ENCODE data around the gene GDF10. TPM values are rescaled to one million over a fixed set of nuclear protein-coding genes. Genes with fewer than 3 reads are reported as not detected.

Gene GDF10
- total RNA-seq, 1 experiment from 2014 or later: not detected

DNA sequence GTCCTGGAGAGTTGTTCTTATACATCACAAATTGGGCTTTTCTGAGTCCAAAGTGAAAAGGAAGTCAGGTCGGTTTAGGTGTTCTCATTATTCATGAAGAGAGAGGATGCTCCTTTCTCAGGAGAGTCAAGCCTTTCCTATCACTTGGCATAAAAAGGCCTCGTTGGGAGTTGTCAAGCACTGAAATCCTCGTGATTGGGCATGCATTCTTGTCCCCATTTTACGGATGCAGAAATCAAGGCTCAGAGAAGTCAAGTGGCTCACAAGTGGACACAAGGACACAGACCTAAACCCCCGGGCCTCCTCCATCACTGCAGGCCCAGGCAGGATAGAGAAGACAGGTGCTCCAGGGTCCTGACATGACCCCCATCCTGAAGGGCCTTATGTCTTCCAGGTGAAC lies 56.7 kb downstream of the GDF10 start:
- Histone ChIP-seq H3K27me3 (replicated peaks) (no peaks in the 10 kb centered on the region), H3K4me3 (no peak overlapping the region), H3K4me1 (replicated peaks) (no peaks in the 10 kb centered on the region), H3K9me3 (replicated peaks) (no peaks in the 10 kb centered on the region), H3K27ac (no peak overlapping the region), H3K36me3 (no peaks in the 10 kb centered on the region)
- no peak for DNase-seq (ENCODE audit: low read depth in 1 of 2, low spot score in 2 of 2)

- no peak overlapping the region for H3K27ac ChIP-seq
- H3K27me3 ChIP-seq (replicated peaks): no peaks in the 10 kb centered on the region
- DNase-seq (ENCODE audit: low read depth in 1 of 2, low spot score in 2 of 2): no peak
- no peaks in the 10 kb centered on the region for H3K36me3 ChIP-seq
- no peak overlapping the region for H3K4me3 ChIP-seq
- no peaks in the 10 kb centered on the region for H3K4me1 ChIP-seq (replicated peaks)
- no peaks in the 10 kb centered on the region for H3K9me3 ChIP-seq (replicated peaks)
Observed at GRCh38 chr10:47357131-47357582, 57.2 kb downstream of the GDF10 start.

DNA sequence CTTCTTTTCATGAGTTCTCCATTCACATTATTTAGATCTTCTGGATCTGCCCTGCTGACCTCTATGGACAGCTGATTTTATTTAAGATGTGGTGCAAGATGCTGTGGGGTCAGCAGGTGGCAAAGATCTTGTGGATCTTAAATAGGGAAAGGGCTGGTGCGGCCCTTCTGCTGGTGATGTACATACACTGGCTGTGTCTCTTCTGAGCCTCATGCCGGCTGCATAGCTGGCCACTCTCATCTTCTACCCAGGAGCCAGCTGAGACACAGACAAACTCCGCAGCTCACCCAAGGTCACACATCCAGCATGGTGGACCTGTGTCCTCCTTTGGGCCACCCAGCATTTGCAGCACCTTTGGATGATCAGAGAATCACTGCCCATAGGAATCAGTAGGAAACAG lies 57.9 kb downstream of the GDF10 start:
- Histone ChIP-seq H3K27me3 (replicated peaks) (no peaks in the 10 kb centered on the region), H3K36me3 (no peaks in the 10 kb centered on the region), H3K4me1 (replicated peaks) (no peaks in the 10 kb centered on the region), H3K9me3 (replicated peaks) (no peaks in the 10 kb centered on the region), H3K27ac (no peak overlapping the region), H3K4me3 (no peak overlapping the region)
- no peak for DNase-seq (ENCODE audit: low read depth in 1 of 2, low spot score in 2 of 2)

- H3K36me3 ChIP-seq: no peaks in the 10 kb centered on the region
- no peak overlapping the region for H3K27ac ChIP-seq
- H3K4me3 ChIP-seq: no peak overlapping the region
- no peak for DNase-seq (ENCODE audit: low read depth in 1 of 2, low spot score in 2 of 2)
- H3K27me3 ChIP-seq (replicated peaks): no peaks in the 10 kb centered on the region
- no peaks in the 10 kb centered on the region for H3K9me3 ChIP-seq (replicated peaks)
- no peaks in the 10 kb centered on the region for H3K4me1 ChIP-seq (replicated peaks)
Observed at GRCh38 chr10:47358457-47358856, 58.5 kb downstream of the GDF10 start.

GRCh38 chr10:47359101-47359500 lies 59.1 kb downstream of the GDF10 start:
- Histone ChIP-seq H3K27ac (no peak overlapping the region), H3K4me1 (replicated peaks) (no peaks in the 10 kb centered on the region), H3K27me3 (replicated peaks) (no peaks in the 10 kb centered on the region), H3K9me3 (replicated peaks) (no peaks in the 10 kb centered on the region), H3K36me3 (no peaks in the 10 kb centered on the region), H3K4me3 (no peak overlapping the region)
- no peak for DNase-seq (ENCODE audit: low read depth in 1 of 2, low spot score in 2 of 2)

DNA sequence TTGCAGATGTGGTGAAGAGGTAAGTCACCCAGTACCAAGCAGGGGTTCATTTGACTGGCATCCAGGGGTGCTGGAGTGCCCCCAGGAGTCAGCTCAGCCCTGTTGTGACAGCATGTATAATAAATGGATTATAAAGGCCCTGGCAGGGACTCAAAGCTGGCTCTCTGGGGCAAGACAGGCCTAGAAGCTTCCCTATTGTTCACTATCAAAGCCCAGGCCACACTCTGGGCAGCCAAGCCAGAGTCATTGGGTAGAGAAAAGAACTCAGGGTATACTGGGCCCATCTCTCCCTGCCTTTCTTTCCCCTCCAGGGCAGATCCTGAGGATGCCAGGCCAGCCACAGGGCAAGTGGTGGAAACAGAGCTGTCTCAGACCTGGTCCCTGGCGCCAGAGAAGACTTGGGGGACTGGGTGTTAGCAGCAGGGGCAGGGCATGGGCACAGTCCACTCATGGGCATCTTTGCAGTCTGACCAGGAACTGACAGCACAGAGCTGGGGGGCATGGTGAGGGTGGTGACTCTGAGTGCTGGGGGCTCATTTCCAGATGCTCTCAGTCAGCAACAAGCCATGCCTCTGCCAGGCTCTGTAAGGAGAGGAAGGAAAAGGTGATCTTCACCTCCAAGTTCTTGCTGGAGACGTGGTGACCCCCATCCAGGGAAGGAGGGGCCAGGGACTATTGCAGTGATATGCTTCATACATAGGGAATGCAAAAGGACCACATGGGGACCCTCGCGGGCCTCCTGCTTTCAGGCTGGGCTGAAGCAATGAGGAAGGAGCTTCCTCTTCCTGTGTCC lies 59.8 kb downstream of the GDF10 start:
- Histone ChIP-seq H3K27ac (no peak overlapping the region), H3K4me1 (replicated peaks) (no peaks in the 10 kb centered on the region), H3K4me3 (no peak overlapping the region), H3K36me3 (no peaks in the 10 kb centered on the region), H3K9me3 (replicated peaks) (no peaks in the 10 kb centered on the region), H3K27me3 (replicated peaks) (no peaks in the 10 kb centered on the region)
- DNase-seq (ENCODE audit: low read depth in 1 of 2, low spot score in 2 of 2): no peak

DNA sequence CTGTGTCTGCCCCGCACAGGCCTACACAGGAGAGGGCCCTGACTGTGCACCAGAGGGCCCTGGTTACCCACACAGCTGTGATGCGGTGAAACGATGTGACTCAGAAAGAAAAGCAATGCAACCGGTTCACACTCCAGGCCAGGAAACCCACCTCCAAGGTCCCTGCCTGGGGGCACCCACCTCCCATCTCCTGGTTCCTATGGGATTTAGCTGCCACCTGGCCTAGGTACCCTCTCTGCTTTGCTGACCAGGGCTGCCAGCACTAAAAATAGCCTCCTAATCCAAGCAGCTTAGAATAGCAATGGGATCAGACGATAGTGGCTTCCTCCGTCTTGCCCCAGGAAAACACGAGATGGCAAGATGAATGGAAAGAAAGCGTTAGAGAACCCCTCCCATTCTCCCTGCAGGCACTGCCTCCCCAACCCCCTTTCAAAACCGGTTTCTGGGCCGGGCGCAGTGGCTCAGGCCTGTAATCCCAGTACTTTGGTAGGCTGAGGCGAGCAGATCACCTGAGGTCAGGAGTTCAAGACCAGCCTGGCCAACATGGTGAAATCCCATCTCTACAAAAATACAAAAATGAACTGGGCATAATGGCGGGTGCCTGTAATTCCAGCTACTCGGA lies 60.5 kb downstream of the GDF10 start:
- Histone ChIP-seq H3K4me3 (no peak overlapping the region), H3K9me3 (replicated peaks) (no peaks in the 10 kb centered on the region), H3K4me1 (replicated peaks) (no peaks in the 10 kb centered on the region), H3K27me3 (replicated peaks) (no peaks in the 10 kb centered on the region), H3K36me3 (no peaks in the 10 kb centered on the region), H3K27ac (no peak overlapping the region)
- no peak for DNase-seq (ENCODE audit: low read depth in 1 of 2, low spot score in 2 of 2)

- Histone ChIP-seq H3K27ac (no peak overlapping the region), H3K36me3 (no peaks in the 10 kb centered on the region)
- DNase-seq (ENCODE audit: low read depth in 1 of 2, low spot score in 2 of 2): peak; percentile 46 to 64
Observed at GRCh38 chr10:47361293-47361692, 61.3 kb downstream of the GDF10 start.

GRCh38 chr10:47362199-47362598 lies 62.2 kb downstream of the GDF10 start:
- H3K36me3 ChIP-seq: no peaks in the 10 kb centered on the region
- H3K4me1 ChIP-seq (replicated peaks): no peaks in the 10 kb centered on the region
- DNase-seq (ENCODE audit: low read depth in 1 of 2, low spot score in 2 of 2): no peak
- no peaks in the 10 kb centered on the region for H3K9me3 ChIP-seq (replicated peaks)
- no peak overlapping the region for H3K4me3 ChIP-seq
- no peak overlapping the region for H3K27ac ChIP-seq
- H3K27me3 ChIP-seq (replicated peaks): no peaks in the 10 kb centered on the region

More at GRCh38 chr10:47361293-47361692, 61.3 kb downstream of the GDF10 start:
- Histone ChIP-seq H3K27me3 (replicated peaks) (no peaks in the 10 kb centered on the region), H3K4me1 (replicated peaks) (no peaks in the 10 kb centered on the region), H3K9me3 (replicated peaks) (no peaks in the 10 kb centered on the region), H3K4me3 (no peak overlapping the region)

Other genes with a start within 250 kb of the GDF10 start
- gene GDF2, start 22.3 kb downstream of the GDF10 start, total RNA-seq (2014; rRNA removed; shearing (Covaris generic)): not detected in 2 replicates
- gene RBP3, start 48.2 kb downstream of the GDF10 start, total RNA-seq (2014; rRNA removed; shearing (Covaris generic)): not detected in 2 replicates
- 0.09 and 1.2 TPM in 2 replicates for gene ZNF488, start 84.1 kb downstream of the GDF10 start, total RNA-seq (2014; rRNA removed; shearing (Covaris generic))
- gene ANXA8, start 183.9 kb downstream of the GDF10 start, total RNA-seq (2014; rRNA removed; shearing (Covaris generic)): 0.16 and 0.31 TPM in 2 replicates
- gene FAM25G, start 191.5 kb downstream of the GDF10 start, total RNA-seq (2014; rRNA removed; shearing (Covaris generic)): not detected in 2 replicates
- 1.0 and 2.0 TPM in 2 replicates for gene AGAP9, start 223.4 kb downstream of the GDF10 start, total RNA-seq (2014; rRNA removed; shearing (Covaris generic))